Activated CD8-positive, alpha-beta memory T cell treated with anti-CD3 and anti-CD28 coated beads for 36 hours (primary cell): Measurements from ENCODE around the gene MKKS. TPM values are rescaled to one million over a fixed set of nuclear protein-coding genes. Genes with fewer than 3 reads are reported as not detected.

ENCODE experiments used
- CTCF ChIA-PET: fragments of 350-600 bp; sonication (Branson Sonifier 250); formaldehyde crosslinking; loops from one replicate; lab custom pipeline; 2021; ENCODE audit warnings: antibody characterized with exemption; lab: Charles Lee
- POLR2A ChIA-PET: fragments of 350-600 bp; sonication (Branson Sonifier 250); formaldehyde crosslinking; loops from one replicate; lab custom pipeline; 2021; ENCODE audit warnings: antibody characterized with exemption; lab: Charles Lee
- total RNA-seq, 2 experiments: library from RNA; stranded (reverse); gene quantifications; one replicate each; pipeline ENCODE4 v1.2.3, GENCODE V29; 2021

MKKS gene
- total RNA-seq, 2 experiments from 2014 or later: 6.5 to 6.6 TPM

DNA sequence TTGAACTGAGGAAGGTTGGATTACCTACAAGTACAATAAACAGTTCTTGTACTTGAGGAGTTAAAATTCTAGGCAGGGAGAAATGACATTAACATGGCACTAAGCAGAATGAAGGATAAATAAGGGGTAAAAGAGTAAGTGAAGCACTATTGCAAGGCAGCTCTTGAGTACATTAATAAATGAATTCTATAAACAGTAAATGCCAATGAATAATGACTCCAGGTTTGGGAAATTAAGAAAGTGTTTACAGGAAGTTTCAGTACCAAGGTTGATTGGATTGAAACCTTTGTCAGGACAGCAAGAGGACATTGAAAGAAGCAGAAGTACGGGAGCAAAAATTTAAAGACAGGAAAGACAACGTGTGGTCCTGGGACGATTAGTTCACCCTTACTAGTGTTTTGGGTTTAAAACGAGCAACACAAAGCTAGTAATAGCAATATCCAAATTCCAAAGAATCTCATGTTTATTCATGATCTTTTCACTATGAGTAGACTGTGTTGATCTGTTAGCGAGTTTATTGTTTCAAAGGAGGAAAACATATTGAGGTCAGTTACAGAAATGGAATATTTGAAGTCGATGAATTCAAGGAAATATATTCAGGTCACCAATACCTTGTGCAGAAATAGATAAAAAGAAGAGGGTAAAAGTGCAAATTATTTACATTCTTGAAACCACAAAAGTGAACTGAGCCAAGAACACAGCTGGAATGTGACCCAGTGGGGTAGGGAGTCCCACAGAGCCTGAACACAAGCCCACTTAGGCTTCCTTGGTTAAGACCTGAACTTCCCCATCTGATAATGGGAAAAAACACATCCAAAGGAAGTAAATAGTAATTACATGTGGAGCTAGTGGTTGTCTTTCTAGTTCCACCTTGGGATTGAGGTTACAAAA, 80.8 kb downstream of the MKKS start:
- ChIA-PET POLR2A (interaction anchor here (0.6 kb wide), 1 partner anchor 382 kb away, joined by 3 read pairs; no protein-coding TSS in a partner anchor), CTCF (no interaction called here)

Other genes starting within 250 kb of the MKKS start
- under 1 TPM; 0.15 to 0.17 TPM for gene SNAP25, start 215.4 kb downstream of the MKKS start, total RNA-seq
- 1 to 10 TPM; 6.1 to 7.0 TPM for gene SLX4IP, start 1.1 kb upstream of the MKKS start, total RNA-seq
- gene JAG1, start 239.8 kb upstream of the MKKS start, total RNA-seq: under 1 TPM; 0.13 to 0.15 TPM